ENCODE measurements around the gene TRPM8.
"Not testable (repeated sequence)": the region's sequence is repeated elsewhere in the genome, so short reads cannot be mapped to it uniquely, and the experiment has no call there.

The TRPM8 gene

GRCh38 chr2:233917116-233917515 lies at the start of gene TRPM8:
Gene TRPM8, plus strand, starts transcription at chr2:233917373. Its CDS starts 9,165 bp downstream, at chr2:233926538.
- no peak for DNase-seq

GRCh38 chr2:233867993-233868532 lies 49.1 kb upstream of the TRPM8 start, which contains the start of gene MSL3B:
Gene MSL3B, minus strand, starts transcription at chr2:233868386.
- DNase-seq = peak; percentile 53

GRCh38 chr2:233871432-233871831 lies 45.7 kb upstream of the TRPM8 start:
- no peak for DNase-seq

- DNase-seq = not testable (repeated sequence)
These were observed 45.0 kb upstream of the TRPM8 start for GRCh38 chr2:233872125-233872524.

DNA sequence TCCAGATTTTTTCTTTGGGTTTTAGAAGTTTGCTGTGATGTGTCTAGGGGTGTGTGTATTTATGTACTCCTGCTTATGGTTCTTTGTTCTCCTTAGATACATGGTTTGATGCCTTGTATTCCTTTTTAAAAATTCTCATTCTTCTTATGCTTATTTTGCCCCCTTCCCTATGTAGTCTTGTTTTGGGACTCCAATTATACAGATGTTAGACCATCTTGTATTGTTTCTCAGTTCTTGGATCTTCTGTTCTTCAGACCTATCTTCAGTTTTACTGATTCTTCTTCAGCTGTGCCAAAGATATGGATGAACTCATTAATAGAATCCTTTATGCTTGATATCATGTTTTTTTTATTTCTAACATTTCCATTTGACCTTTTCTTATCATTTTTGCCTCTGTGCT lies 34.8 kb upstream of the TRPM8 start:
- no peak for DNase-seq

GRCh38 chr2:233892793-233893192 lies 24.4 kb upstream of the TRPM8 start:
- DNase-seq = no peak

- DNase-seq = not testable (repeated sequence)
These were observed 20.9 kb upstream of the TRPM8 start for GRCh38 chr2:233896253-233896652.

GRCh38 chr2:233901367-233901766 lies 15.8 kb upstream of the TRPM8 start:
- no peak for DNase-seq

DNA sequence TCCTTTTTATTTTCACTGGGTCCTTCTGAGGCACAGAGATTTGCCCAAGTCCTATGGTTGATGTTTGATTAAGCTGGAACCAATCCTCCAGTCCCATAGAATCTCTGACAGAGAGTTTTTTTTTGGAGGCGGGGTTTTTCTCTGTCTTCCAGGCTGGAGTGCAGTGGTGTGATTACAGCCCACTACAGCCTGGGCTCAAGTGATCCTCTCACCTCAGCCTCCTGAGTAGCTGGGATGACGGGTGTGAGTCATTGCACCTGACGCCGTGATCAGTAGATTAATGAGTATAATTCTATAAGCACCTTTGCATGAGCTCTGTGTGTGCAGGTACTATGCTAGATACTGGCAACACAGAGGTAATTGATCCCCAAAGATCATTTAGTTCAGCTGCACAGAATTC lies 15.3 kb upstream of the TRPM8 start:
- DNase-seq = no peak

DNA sequence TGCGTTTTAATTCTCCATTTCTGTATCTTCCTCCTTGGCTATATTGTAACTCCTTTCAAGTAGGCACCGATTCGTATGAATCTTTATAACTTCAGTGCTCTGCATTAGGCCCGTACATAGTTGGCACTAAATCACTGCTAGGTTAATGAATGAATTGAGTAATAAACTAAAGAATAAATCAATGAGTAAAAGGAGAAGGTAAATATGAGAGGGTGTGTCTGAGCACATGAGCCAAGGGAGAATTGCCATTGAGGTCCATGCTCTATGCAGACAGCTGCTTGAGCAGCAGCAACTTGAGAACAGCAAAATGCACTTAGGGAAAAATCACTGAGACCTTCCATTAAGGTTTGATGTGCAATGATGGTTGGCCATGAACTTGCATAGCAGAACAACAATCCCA lies 11.2 kb upstream of the TRPM8 start:
- no peak for DNase-seq

DNA sequence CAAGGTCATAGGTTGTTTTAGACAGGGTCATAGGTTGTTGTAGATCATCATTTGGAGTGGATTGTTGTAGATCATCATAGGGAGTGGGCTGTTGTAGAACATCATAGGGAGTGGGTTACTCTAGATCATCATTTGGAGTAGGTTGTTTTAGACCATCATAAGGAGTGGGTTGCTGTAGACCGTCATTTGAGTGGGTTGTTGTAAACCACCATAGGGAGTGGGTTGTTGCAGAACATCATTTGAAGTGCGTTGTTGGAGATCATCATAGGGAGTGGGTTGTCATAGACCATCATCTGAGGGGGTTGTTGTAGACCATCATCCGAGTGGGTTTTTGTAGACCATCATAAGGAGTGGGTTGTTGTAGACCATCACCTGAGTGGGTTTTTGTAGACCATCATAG lies 9.5 kb upstream of the TRPM8 start:
- DNase-seq = no peak

GRCh38 chr2:233912691-233913423 lies 4.3 kb upstream of the TRPM8 start:
- no peak for DNase-seq

GRCh38 chr2:233915128-233915527 lies 2.0 kb upstream of the TRPM8 start:
- DNase-seq = no peak

DNA sequence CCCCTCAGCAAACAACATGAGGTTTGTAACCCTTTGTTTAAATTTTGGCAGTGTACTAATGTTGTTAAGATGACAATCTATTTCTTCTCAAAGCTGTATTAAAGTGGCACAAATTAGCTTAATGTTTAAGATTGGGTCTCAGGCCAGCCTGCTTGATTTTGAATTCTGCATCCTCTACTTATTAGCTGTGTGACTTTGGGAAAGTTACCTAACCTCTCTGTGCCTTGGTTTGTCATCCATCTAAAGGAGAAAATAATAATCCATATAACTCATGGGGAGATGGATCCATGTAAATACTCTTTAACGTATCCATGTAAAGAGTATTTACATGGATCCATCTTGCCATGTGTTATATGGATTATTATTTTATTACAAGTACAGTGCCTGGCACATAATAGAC lies 2.1 kb downstream of the TRPM8 start:
- no peak for DNase-seq

GRCh38 chr2:233919938-233920337 lies 2.8 kb downstream of the TRPM8 start:
- no peak for DNase-seq

GRCh38 chr2:233922471-233922870 lies 5.3 kb downstream of the TRPM8 start:
- no peak for DNase-seq

- DNase-seq = no peak
These were observed 8.2 kb downstream of the TRPM8 start for GRCh38 chr2:233925402-233925801.

DNA sequence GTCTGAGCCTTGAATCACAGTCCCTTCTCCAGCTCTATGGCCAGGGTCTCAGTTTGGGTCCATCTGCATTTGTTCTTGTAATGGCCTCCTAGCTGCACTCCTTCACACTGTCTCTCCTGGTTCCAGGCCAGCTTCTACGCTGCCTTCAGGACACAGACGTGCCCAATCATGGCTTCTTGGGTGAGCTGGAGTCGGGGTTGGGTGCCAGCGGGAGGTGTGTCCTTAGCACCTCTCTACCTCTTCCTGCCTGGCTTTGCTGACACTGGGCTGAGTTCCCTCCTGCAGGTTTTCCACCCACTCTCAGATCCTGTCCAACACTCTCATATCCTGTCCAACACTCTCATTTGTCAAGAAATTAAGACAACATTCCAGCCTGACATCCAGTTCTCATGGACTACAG lies 9.6 kb downstream of the TRPM8 start:
- DNase-seq = no peak

DNA sequence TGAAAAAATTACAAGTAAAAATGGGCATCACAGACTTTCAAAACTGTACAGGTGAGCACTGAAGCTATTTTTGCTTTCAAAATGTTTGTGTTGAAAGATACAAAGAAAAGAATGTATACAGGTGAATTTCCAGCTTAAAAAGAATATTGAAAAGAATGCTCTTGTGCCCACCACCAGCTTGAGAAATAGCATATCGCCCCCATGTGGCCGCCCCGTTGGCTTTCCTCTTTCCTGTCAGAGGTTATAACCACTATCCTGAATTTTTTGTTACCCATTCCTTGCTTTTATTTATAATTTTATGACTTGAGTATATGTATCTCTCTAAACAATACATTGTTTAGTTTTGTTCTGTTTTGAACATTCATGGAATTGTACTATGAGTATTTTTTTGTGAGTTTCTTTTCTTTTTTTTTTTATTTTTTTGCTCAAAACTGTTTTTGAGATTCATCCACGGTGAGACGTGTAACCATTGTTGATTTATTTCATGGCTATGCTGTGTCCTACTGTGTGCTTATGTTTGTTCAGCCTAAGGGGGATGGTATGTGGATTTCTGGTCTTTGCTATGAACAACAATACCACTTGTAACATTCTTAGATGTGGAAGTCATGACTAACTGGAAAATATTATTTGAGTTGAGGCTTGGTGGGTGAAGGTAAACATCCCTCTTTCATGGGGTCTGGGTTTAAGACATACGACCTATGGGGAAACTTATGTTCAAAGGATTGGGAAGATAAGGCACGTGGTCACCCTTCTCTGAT lies 11.6 kb downstream of the TRPM8 start:
- no peak for DNase-seq

DNA sequence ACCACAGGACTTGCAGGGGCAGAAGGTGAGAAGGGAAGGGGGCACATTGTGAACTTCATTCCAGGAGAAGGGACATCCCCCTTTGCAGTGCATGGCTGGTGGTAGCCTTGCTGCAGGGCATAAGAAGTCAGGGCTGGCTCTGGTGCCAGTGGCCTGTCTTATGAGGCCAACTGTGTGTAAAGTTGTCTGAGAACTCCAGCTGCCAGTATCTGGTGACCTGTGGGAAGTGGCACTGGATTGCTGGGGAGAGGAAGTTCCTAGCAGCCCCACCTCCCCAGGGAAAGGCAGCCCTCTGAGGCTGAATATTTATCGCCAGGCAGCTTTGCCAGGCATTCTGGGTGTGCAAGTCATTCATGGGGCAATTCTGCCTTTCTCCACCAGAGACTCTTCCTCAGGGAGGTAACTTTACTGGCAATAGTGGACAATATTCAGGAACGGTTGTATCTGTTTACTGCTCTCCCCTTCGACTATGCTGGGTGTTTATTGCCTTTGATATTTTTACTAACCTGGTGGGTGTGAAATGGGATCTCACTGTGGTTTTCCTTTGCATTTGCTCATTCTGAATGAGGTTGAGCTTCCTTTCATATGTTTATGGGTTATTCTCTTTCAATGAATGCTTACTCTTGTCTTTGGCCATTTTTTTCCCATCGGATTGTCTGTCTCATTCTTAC lies 12.3 kb downstream of the TRPM8 start:
- DNase-seq = no peak

DNA sequence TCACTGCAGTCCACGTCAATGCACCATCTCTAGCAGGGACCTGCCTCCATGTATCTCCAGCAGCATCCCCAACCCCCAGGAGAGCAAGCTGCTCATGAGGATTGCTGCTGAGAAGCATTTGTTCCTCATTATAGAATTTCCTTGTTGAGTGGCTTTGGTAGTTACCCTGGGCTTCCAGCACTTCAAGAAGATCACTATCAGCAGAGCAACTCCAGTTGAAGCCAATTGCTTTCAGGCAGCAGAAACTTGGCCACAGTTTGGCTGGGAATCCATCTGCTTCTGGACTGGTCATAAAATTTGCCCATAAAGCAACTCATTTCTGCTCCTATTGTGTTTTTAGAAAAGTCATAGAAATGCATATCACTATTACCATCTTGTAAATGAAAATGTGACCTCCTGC lies 17.4 kb downstream of the TRPM8 start:
- DNase-seq = no peak

DNA sequence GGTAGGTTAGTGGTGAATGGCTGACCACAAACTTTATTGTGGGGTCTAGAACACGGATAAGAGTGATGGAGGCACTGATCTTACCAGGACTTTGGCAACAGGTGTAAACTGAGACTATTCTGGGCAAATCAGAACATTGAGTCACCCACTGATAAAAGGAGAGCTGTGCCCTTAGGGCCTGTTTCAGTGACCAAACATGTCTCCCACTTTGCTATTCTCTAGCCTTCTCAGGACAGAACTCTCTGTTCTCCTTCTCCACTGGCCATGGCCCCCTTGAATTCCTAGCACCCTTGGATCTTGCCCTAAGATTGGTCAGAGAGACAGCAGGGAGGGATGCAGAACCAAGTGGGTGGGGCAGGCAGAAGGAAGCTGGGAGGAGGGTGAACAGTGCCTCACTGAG lies 18.3 kb downstream of the TRPM8 start:
- DNase-seq = no peak

GRCh38 chr2:233936089-233936488 lies 18.9 kb downstream of the TRPM8 start:
- DNase-seq = no peak

Data from stimulated activated CD4-positive, alpha-beta T cell treated with anti-CD3 and anti-CD28 coated beads, Interleukin-4, amount 100 ng/mL, for 24 hours (primary cell).